H1 (cell line): ENCODE results near the gene SYCE3. TPM values are rescaled to one million over a fixed set of nuclear protein-coding genes. Genes with fewer than 3 reads are reported as not detected.

ENCODE experiments used
- HDAC6 ChIP-seq: IDR thresholded peaks from one replicate; pipeline ENCODE4 v1.7.1; 2012; ENCODE audit warnings: low read depth, mild to moderate bottlenecking, inconsistent platforms, low read length, moderate library complexity
- KDM5A ChIP-seq: fragments of 200-600 bp; IDR thresholded peaks from 2 replicates; pipeline ENCODE4 v1.7.1; 2012; ENCODE audit warnings: mild to moderate bottlenecking, low read length, inconsistent platforms, mixed read lengths
- RNF2 ChIP-seq: fragments of 200-900, 300-1000 bp; sonication (generic); IDR thresholded peaks from 2 replicates; pipeline ENCODE4 v1.7.1; 2016; ENCODE audit warnings: borderline replicate concordance, low read depth, mild to moderate bottlenecking, antibody characterized with exemption, low read length; ENCODE audit not compliant: poor library complexity, severe bottlenecking; ENCODE audit errors: missing control alignments
- SRF ChIP-seq: IDR thresholded peaks from 2 replicates; pipeline ENCODE4 v1.6.1; 2011; ENCODE audit warnings: mild to moderate bottlenecking, low read depth, low read length, moderate library complexity
- YY1 ChIP-seq: IDR thresholded peaks from 2 replicates; pipeline ENCODE4 v1.6.1; 2011; ENCODE audit warnings: low read depth, mild to moderate bottlenecking, low read length
- polyA plus RNA-seq, 7 experiments: library from polyadenylated mRNA; depleted of rRNA in 3 of 7; stranded (reverse) in 5 of 7; unstranded in 2 of 7; fragments of >200 nt in 5 of 7; fragments of 200-250 nt in 2 of 7; gene quantifications; 1 replicate in 5 of 7; 2 replicates in 1 of 7; 4 replicates in 1 of 7; pipeline versions ENCODE4 v1.2.1 to v1.2.3, GENCODE V29; 2011 to 2013; ENCODE audit warnings: missing spikeins in 2 of 7, mixed read lengths in 2 of 7
- total RNA-seq: library from RNA; stranded (reverse); fragmentation: NEBNext Ultra II Directional; extraction: Animal tissue kit (Norgen Biotek cat#: 25700); gene quantifications from 2 replicates; pipeline ENCODE4 v1.2.1, GENCODE V29; 2021

The SYCE3 gene
- total and polyA plus RNA-seq, 2 of the 8 experiments (the other 6 are each of a cell fraction or from before 2014, with no cell fraction given) = 1.9 TPM; not detected in 1

DNA sequence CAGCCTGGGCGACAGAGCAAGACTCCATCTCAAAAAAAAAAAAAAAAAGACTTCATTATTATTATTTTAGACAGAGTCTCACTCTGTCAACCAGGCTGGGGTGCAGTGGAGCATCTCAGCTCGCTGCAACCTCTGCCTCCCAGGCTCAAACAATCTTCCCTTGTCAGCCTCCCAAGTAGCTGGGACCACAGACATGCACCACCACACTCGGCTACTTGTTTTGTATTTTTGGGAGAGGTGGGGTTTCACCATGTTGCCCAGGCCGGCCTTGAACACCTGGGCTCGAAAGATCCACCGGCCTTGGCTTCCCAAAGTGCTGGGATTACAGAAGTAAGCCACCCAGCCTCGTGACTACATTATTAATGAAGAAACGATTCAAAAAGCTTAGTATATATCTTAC, 27.6 kb downstream of the SYCE3 start (continued):
- TF ChIP-seq KDM5A (no peak), YY1 (no peak), HDAC6 (no peak), SRF (no peak), RNF2 (no peak)
